ENCODE measurements around the gene PMAIP1.

PMAIP1 gene

DNA sequence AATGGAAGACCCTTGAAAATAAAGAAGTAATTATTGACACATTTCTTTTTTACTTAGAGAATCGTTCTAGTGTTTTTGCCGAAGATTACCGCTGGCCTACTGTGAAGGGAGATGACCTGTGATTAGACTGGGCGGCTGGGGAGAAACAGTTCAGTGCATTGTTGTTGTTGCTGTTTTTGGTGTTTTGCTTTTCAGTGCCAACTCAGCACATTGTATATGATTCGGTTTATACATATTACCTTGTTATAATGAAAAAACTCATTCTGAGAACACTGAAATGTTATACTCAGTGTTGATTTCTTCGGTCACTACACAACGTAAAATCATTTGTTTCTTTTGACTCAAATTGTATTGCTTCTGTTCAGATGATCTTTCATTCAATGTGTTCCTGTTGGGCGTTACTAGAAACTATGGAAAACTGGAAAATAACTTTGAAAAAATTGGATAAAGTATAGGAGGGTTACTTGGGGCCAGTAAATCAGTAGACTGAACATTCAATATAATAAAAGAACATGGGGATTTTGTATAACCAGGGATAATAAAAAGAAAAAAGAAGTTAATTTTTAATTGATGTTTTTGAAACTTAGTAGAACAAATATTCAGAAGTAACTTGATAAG is 3.3 kb downstream of the PMAIP1 start:
- peaks cover 28% of the 10 kb centered on the region for H3K36me3 ChIP-seq (ENCODE audit: insufficient read depth, low read length)
- WGBS = 85% methylated on average over 8 of the region's 8 CpGs
- no peaks in the 10 kb centered on the region for H3K9me3 ChIP-seq (ENCODE audit: insufficient read depth, low read depth, low read length)
- H3K4me3 ChIP-seq (ENCODE audit: low read length) = peak overlapping the region; percentile 89
- H3K9ac ChIP-seq (ENCODE audit: low read depth, low read length) = no peak overlapping the region
- H3K27ac ChIP-seq (ENCODE audit: low read depth, low read length) = no peak overlapping the region
- peaks cover 49% of the 10 kb centered on the region for H3K4me1 ChIP-seq (ENCODE audit: insufficient read depth, low read length)
- H3K27me3 ChIP-seq (ENCODE audit: insufficient read depth, low read length) = peaks cover 21% of the 10 kb centered on the region; the same call in 1 of the 2 replicates

DNA sequence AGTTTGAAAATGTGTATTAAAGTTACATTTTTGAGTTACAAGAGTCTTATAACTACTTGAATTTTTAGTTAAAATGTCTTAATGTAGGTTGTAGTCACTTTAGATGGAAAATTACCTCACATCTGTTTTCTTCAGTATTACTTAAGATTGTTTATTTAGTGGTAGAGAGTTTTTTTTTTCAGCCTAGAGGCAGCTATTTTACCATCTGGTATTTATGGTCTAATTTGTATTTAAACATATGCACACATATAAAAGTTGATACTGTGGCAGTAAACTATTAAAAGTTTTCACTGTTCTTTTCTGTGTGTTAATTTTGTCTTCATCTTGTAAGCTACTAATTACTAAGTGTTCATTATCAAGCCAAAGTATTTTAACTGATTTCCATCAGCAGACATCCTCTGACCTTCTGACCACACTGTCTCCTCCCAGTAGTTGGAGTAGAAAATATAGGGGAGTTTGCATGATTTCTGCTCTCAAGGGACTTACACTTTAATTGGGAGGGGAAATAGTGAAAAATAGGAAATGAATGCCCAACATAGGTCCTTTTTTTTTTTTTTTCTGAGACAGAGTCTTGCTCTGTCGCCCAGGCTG is 4.3 kb downstream of the PMAIP1 start:
- Histone ChIP-seq H3K9ac (ENCODE audit: low read depth, low read length) (no peak overlapping the region), H3K36me3 (ENCODE audit: insufficient read depth, low read length) (peaks cover 28% of the 10 kb centered on the region), H3K27me3 (ENCODE audit: insufficient read depth, low read length) (peaks cover 11% of the 10 kb centered on the region; the same call in 1 of the 2 replicates), H3K9me3 (ENCODE audit: insufficient read depth, low read depth, low read length) (no peaks in the 10 kb centered on the region), H3K27ac (ENCODE audit: low read depth, low read length) (peak overlapping the region; percentile 40; the same call in 1 of the 2 replicates), H3K4me3 (ENCODE audit: low read length) (peak overlapping the region; percentile 89; the same call in 1 of the 2 replicates), H3K4me1 (ENCODE audit: insufficient read depth, low read length) (peaks cover 48% of the 10 kb centered on the region)
- 87% methylated on average over 1 of the region's 1 CpG for WGBS

DNA sequence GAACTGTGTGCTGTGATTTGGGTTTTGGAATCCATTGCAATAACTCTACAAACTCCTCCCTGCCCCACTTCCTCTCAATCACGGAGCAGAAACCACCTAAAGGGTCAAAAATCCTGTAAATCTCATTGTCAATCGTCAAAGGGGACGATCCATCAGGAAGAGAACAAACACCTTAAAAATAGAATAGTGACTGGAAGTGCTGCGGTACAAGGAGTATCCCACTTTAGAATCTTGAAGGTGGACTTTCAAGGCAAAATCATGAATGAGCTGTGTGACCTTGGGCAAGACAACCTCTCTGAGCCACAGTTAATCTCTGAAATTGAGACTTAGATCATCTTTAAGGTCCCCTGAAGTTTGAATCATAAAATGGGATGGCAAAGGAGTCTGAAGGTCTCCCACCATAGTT is 5.9 kb downstream of the PMAIP1 start:
- peaks cover 53% of the 10 kb centered on the region for H3K4me1 ChIP-seq (ENCODE audit: insufficient read depth, low read length)
- no peak overlapping the region for H3K9ac ChIP-seq (ENCODE audit: low read depth, low read length)
- 89% methylated on average over 4 of the region's 4 CpGs for WGBS
- H3K27ac ChIP-seq (ENCODE audit: low read depth, low read length) = no peak overlapping the region; the same call in 1 of the 2 replicates
- peaks cover 9% of the 10 kb centered on the region; the same call in 1 of the 2 replicates for H3K27me3 ChIP-seq (ENCODE audit: insufficient read depth, low read length)
- no peaks in the 10 kb centered on the region for H3K9me3 ChIP-seq (ENCODE audit: insufficient read depth, low read depth, low read length)
- H3K36me3 ChIP-seq (ENCODE audit: insufficient read depth, low read length) = peaks cover 28% of the 10 kb centered on the region
- H3K4me3 ChIP-seq (ENCODE audit: low read length) = no peak overlapping the region

DNA sequence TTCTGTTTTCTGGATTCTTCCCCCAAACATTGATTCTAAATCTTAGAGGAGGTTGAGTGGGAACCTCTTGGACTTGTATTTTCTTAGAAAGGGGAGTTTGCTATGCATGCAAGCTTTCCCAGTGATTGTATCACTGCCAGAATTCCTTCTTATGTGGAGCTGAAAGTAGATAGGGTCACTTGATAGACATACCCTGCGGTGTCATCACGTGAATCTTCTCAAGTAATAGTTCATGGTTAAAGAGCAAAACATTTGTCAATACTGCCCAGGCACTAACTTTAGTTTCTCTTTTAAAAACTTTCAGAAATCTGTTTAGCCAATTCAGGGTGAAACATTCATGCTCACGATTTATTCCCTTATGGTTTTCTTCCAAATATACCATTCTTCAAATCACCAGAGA is 6.4 kb downstream of the PMAIP1 start:
- Histone ChIP-seq H3K9ac (ENCODE audit: low read depth, low read length) (no peak overlapping the region), H3K27ac (ENCODE audit: low read depth, low read length) (no peak overlapping the region), H3K27me3 (ENCODE audit: insufficient read depth, low read length) (peaks cover 4% of the 10 kb centered on the region; the same call in 1 of the 2 replicates), H3K4me3 (ENCODE audit: low read length) (no peak overlapping the region), H3K36me3 (ENCODE audit: insufficient read depth, low read length) (peaks cover 28% of the 10 kb centered on the region), H3K4me1 (ENCODE audit: insufficient read depth, low read length) (peaks cover 53% of the 10 kb centered on the region), H3K9me3 (ENCODE audit: insufficient read depth, low read depth, low read length) (no peaks in the 10 kb centered on the region)
- WGBS = 87% methylated on average over 3 of the region's 3 CpGs

GRCh38 chr18:59907172-59907571 is 7.4 kb downstream of the PMAIP1 start:
- no peak overlapping the region for H3K27ac ChIP-seq (ENCODE audit: low read depth, low read length)
- H3K27me3 ChIP-seq (ENCODE audit: insufficient read depth, low read length) = no peaks in the 10 kb centered on the region; the same call in 1 of the 2 replicates
- peaks cover 23% of the 10 kb centered on the region for H3K36me3 ChIP-seq (ENCODE audit: insufficient read depth, low read length)
- H3K9ac ChIP-seq (ENCODE audit: low read depth, low read length) = no peak overlapping the region
- H3K4me1 ChIP-seq (ENCODE audit: insufficient read depth, low read length) = peaks cover 51% of the 10 kb centered on the region
- no peak overlapping the region for H3K4me3 ChIP-seq (ENCODE audit: low read length)
- no peaks in the 10 kb centered on the region for H3K9me3 ChIP-seq (ENCODE audit: insufficient read depth, low read depth, low read length)
- WGBS = 68% methylated on average over 4 of the region's 5 CpGs

DNA sequence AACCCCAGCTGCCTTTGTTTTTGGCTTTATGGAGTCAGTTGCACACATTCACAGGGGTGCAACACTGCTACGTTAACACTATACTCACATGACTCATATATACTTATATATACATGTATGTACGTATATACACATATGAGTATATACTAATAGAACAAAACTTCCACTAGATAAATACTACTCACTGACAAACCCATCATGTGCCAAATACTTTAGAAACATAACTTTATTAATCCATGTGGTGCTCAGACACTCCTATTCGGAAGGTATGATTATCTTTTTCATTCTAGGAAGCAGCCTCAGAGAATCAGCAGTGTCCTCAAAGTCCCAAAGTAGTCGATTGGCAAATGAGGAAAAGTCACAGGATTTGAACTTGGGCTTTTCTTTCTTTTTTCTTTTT is 7.9 kb downstream of the PMAIP1 start:
- Histone ChIP-seq H3K9me3 (ENCODE audit: insufficient read depth, low read depth, low read length) (no peaks in the 10 kb centered on the region), H3K4me1 (ENCODE audit: insufficient read depth, low read length) (peaks cover 46% of the 10 kb centered on the region), H3K27ac (ENCODE audit: low read depth, low read length) (no peak overlapping the region), H3K9ac (ENCODE audit: low read depth, low read length) (no peak overlapping the region), H3K36me3 (ENCODE audit: insufficient read depth, low read length) (peaks cover 18% of the 10 kb centered on the region), H3K4me3 (ENCODE audit: low read length) (no peak overlapping the region), H3K27me3 (ENCODE audit: insufficient read depth, low read length) (no peaks in the 10 kb centered on the region; the same call in 1 of the 2 replicates)
- WGBS = 97% methylated on average over 3 of the region's 4 CpGs

DNA sequence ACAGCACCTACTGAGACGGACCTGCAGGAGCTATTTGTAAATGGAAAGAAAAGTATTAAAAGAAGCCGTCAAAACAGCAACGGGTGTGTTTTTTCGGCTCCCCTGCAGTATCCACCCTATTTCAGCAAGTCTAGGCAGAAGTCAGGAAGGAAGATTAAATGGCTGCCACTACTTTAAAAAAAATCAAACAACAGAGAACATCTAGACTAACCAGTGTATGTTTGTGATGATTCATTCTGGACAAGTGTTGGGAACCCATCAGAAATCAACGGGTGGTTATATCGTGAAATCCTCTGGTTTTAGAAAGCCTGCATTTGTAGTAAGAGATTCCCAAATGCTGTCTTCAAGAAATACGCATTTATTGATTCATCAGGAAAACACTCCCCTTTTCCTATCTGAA is 9.0 kb downstream of the PMAIP1 start:
- Histone ChIP-seq H3K9ac (ENCODE audit: low read depth, low read length) (no peak overlapping the region), H3K36me3 (ENCODE audit: insufficient read depth, low read length) (peaks cover 7% of the 10 kb centered on the region), H3K4me1 (ENCODE audit: insufficient read depth, low read length) (peaks cover 36% of the 10 kb centered on the region), H3K27ac (ENCODE audit: low read depth, low read length) (no peak overlapping the region; the same call in 1 of the 2 replicates), H3K4me3 (ENCODE audit: low read length) (no peak overlapping the region), H3K27me3 (ENCODE audit: insufficient read depth, low read length) (no peaks in the 10 kb centered on the region), H3K9me3 (ENCODE audit: insufficient read depth, low read depth, low read length) (no peaks in the 10 kb centered on the region)
- 47% methylated on average over 7 of the region's 7 CpGs for WGBS

GRCh38 chr18:59909289-59910036 is 9.7 kb downstream of the PMAIP1 start:
- no peaks in the 10 kb centered on the region for H3K9me3 ChIP-seq (ENCODE audit: insufficient read depth, low read depth, low read length)
- no peaks in the 10 kb centered on the region for H3K27me3 ChIP-seq (ENCODE audit: insufficient read depth, low read length)
- peaks cover 30% of the 10 kb centered on the region for H3K4me1 ChIP-seq (ENCODE audit: insufficient read depth, low read length)
- WGBS = 84% methylated on average over 10 of the region's 11 CpGs
- no peak overlapping the region for H3K27ac ChIP-seq (ENCODE audit: low read depth, low read length)
- no peaks in the 10 kb centered on the region; the same call in 1 of the 2 replicates for H3K36me3 ChIP-seq (ENCODE audit: insufficient read depth, low read length)
- H3K9ac ChIP-seq (ENCODE audit: low read depth, low read length) = no peak overlapping the region
- no peak overlapping the region for H3K4me3 ChIP-seq (ENCODE audit: low read length)

DNA sequence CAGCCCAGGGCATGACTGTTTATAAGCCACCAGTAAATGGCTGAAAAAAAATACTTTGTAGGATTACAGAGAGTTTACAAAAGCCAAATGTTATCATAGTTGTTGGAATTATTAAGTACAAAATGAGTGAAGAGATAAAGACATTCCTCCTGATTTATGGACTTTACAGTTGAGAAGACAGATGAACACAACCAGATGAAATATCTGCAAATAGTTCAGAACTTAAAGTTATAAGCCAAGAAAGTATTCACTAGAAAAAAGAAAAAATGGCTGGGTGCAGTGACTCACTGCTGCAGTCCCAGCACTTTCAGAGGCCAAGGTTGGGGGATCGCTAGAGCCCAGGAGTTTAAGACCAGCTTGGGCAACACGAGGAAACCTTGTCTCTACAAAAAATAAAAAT is 11.2 kb downstream of the PMAIP1 start:
- Histone ChIP-seq H3K27me3 (ENCODE audit: insufficient read depth, low read length) (no peaks in the 10 kb centered on the region), H3K4me3 (ENCODE audit: low read length) (no peak overlapping the region), H3K9ac (ENCODE audit: low read depth, low read length) (no peak overlapping the region), H3K36me3 (ENCODE audit: insufficient read depth, low read length) (no peaks in the 10 kb centered on the region), H3K4me1 (ENCODE audit: insufficient read depth, low read length) (peaks cover 17% of the 10 kb centered on the region), H3K9me3 (ENCODE audit: insufficient read depth, low read depth, low read length) (no peaks in the 10 kb centered on the region), H3K27ac (ENCODE audit: low read depth, low read length) (no peak overlapping the region)
- WGBS = 90% methylated on average over 2 of the region's 2 CpGs

GRCh38 chr18:59911600-59911999 is 11.8 kb downstream of the PMAIP1 start:
- Histone ChIP-seq H3K4me3 (ENCODE audit: low read length) (no peak overlapping the region), H3K27me3 (ENCODE audit: insufficient read depth, low read length) (no peaks in the 10 kb centered on the region), H3K27ac (ENCODE audit: low read depth, low read length) (no peak overlapping the region), H3K36me3 (ENCODE audit: insufficient read depth, low read length) (no peaks in the 10 kb centered on the region), H3K9ac (ENCODE audit: low read depth, low read length) (no peak overlapping the region), H3K9me3 (ENCODE audit: insufficient read depth, low read depth, low read length) (no peaks in the 10 kb centered on the region), H3K4me1 (ENCODE audit: insufficient read depth, low read length) (peaks cover 16% of the 10 kb centered on the region)

DNA sequence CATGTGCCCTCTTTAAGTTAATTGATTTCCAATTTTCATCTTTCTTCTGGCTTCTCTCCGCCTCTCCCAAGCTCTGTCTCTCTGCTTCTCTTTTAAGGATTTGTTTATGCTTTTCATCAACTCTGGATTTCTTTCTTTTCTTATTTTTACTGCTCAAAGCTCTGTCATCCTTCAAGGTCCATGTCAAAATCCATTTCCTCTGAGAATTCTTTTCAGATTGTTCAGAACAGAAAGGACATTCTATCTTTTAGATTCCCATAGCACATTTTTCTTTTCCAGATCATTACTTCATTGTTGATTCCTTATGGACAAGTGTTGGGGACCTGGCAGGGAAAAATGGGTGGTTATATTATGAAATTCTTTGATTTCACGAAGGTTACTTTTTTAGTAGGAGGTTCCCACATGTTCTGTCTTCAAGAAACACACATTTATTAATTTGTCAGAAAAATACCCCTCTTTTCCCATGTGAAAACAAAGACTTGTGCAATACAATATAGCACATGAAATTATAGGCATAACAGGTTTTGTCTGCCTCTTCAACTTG is 12.3 kb downstream of the PMAIP1 start:
- H3K9me3 ChIP-seq (ENCODE audit: insufficient read depth, low read depth, low read length) = no peaks in the 10 kb centered on the region
- peaks cover 12% of the 10 kb centered on the region for H3K4me1 ChIP-seq (ENCODE audit: insufficient read depth, low read length)
- WGBS = 89% methylated on average over 1 of the region's 2 CpGs

More for the DNA sequence above, 12.3 kb downstream of the PMAIP1 start:
- Histone ChIP-seq H3K36me3 (ENCODE audit: insufficient read depth, low read length) (no peaks in the 10 kb centered on the region), H3K9ac (ENCODE audit: low read depth, low read length) (no peak overlapping the region), H3K27me3 (ENCODE audit: insufficient read depth, low read length) (no peaks in the 10 kb centered on the region), H3K4me3 (ENCODE audit: low read length) (no peak overlapping the region), H3K27ac (ENCODE audit: low read depth, low read length) (no peak overlapping the region)

All from HUES64 (cell line).